Measurements from ENCODE around the gene HMOX1. TPM values are rescaled to one million over a fixed set of nuclear protein-coding genes. Genes with fewer than 3 reads are reported as not detected.

HMOX1 gene
- total and polyA plus RNA-seq, 2 of the 13 experiments (the other 11 are each of a cell fraction or from before 2014, with no cell fraction given): 53.6 to 67.4 TPM

DNA sequence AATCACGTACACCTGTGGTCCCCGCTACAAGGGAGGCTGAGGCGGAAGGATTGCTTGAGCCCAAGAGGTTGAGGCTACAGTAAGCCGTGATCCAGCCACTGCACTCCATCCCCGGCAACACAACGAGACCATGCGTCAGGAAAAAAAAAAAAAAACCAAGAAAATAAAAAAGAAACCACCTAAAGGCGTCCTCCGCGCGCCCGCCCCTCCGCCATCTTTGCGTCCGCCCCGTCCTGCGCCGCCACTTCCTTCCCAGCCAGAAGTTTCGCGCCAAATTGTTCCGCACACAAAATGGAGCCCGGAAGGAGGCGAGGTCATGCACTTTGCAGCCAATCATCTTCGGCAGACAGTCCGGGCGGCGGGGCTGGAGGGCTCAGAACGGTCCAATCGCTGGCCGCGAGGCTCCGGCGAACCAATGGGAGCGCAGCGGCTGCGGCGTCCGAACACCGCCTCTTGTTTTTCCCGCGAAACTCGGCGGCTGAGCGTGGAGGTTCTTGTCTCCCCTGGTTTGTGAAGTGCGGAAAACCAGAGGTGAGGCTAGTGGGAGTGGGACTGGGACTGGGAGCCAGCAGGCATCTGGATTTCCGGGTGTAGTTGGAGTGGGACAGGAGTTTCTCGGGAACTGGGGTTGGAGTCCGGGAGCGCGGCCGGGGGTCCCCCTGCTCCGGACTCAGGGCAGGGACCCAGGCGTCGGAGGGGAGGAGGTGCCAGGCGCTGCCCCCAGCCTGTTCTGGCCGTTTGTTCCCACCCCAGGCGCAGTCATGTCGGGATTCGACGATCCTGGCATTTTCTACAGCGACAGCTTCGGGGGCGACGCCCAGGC, 19.0 kb downstream of the HMOX1 start, which contains the start of gene MCM5 (continued):
- TF ChIP-seq, protein P1, sequence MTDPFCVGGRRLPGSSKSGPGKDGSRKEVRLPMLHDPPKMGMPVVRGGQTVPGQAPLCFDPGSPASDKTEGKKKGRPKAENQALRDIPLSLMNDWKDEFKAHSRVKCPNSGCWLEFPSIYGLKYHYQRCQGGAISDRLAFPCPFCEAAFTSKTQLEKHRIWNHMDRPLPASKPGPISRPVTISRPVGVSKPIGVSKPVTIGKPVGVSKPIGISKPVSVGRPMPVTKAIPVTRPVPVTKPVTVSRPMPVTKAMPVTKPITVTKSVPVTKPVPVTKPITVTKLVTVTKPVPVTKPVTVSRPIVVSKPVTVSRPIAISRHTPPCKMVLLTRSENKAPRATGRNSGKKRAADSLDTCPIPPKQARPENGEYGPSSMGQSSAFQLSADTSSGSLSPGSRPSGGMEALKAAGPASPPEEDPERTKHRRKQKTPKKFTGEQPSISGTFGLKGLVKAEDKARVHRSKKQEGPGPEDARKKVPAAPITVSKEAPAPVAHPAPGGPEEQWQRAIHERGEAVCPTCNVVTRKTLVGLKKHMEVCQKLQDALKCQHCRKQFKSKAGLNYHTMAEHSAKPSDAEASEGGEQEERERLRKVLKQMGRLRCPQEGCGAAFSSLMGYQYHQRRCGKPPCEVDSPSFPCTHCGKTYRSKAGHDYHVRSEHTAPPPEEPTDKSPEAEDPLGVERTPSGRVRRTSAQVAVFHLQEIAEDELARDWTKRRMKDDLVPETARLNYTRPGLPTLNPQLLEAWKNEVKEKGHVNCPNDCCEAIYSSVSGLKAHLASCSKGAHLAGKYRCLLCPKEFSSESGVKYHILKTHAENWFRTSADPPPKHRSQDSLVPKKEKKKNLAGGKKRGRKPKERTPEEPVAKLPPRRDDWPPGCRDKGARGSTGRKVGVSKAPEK (CRISPR knock-in tag; IDR thresholded peaks at IDR 0.05; ENCODE audit: borderline replicate concordance): no peak
- TF ChIP-seq ZNF879 (CRISPR knock-in tag; IDR thresholded peaks at IDR 0.05) (no peak), NBN (conservative IDR thresholded peaks at IDR 0.05) (no peak), EEA1 (CRISPR knock-in tag; IDR thresholded peaks at IDR 0.05; ENCODE audit: borderline replicate concordance) (no peak; the same call in 1 of the 2 replicates), ZBTB20 (CRISPR knock-in tag; IDR thresholded peaks at IDR 0.05; ENCODE audit: borderline replicate concordance, low read depth) (no peak), ZNF121 (CRISPR knock-in tag; IDR thresholded peaks at IDR 0.05) (no peak), HIVEP1 (CRISPR knock-in tag; IDR thresholded peaks at IDR 0.05) (peak; percentile 72), RFX5 (IDR thresholded peaks at IDR 0.05; ENCODE audit: low read depth, low read length) (no peak), ZNF207 (IDR thresholded peaks at IDR 0.05; ENCODE audit: borderline replicate concordance) (no peak), ZNF816 (CRISPR knock-in tag; IDR thresholded peaks at IDR 0.05; ENCODE audit: borderline replicate concordance) (peak; percentile 34; the same call in 1 of the 2 replicates), LCORL (IDR thresholded peaks at IDR 0.05) (no peak), LCORL (CRISPR knock-in tag; IDR thresholded peaks at IDR 0.05) (peak; percentile 15; the same call in 1 of the 2 replicates), ZNF713 (CRISPR knock-in tag; IDR thresholded peaks at IDR 0.05) (no peak), ZNF543 (CRISPR knock-in tag; IDR thresholded peaks at IDR 0.05) (no peak), ZNF256 (CRISPR knock-in tag; conservative IDR thresholded peaks at IDR 0.05) (no peak), ZFP62 (CRISPR knock-in tag; IDR thresholded peaks at IDR 0.05) (no peak), SMYD3 (CRISPR knock-in tag; IDR thresholded peaks at IDR 0.05) (peak; percentile 60; the same call in 1 of the 2 replicates), ZNF383 (CRISPR knock-in tag; IDR thresholded peaks at IDR 0.05; ENCODE audit: borderline replicate concordance) (no peak)
- TF ChIP-seq, protein P2, sequence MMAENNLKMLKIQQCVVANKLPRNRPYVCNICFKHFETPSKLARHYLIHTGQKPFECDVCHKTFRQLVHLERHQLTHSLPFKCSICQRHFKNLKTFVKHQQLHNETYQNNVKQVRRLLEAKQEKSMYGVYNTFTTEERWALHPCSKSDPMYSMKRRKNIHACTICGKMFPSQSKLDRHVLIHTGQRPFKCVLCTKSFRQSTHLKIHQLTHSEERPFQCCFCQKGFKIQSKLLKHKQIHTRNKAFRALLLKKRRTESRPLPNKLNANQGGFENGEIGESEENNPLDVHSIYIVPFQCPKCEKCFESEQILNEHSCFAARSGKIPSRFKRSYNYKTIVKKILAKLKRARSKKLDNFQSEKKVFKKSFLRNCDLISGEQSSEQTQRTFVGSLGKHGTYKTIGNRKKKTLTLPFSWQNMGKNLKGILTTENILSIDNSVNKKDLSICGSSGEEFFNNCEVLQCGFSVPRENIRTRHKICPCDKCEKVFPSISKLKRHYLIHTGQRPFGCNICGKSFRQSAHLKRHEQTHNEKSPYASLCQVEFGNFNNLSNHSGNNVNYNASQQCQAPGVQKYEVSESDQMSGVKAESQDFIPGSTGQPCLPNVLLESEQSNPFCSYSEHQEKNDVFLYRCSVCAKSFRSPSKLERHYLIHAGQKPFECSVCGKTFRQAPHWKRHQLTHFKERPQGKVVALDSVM (CRISPR knock-in tag; IDR thresholded peaks at IDR 0.05): 0 out of 2 replicates have a peak, but pooled peaks have one; percentile 1
- TF ChIP-seq, protein P3, sequence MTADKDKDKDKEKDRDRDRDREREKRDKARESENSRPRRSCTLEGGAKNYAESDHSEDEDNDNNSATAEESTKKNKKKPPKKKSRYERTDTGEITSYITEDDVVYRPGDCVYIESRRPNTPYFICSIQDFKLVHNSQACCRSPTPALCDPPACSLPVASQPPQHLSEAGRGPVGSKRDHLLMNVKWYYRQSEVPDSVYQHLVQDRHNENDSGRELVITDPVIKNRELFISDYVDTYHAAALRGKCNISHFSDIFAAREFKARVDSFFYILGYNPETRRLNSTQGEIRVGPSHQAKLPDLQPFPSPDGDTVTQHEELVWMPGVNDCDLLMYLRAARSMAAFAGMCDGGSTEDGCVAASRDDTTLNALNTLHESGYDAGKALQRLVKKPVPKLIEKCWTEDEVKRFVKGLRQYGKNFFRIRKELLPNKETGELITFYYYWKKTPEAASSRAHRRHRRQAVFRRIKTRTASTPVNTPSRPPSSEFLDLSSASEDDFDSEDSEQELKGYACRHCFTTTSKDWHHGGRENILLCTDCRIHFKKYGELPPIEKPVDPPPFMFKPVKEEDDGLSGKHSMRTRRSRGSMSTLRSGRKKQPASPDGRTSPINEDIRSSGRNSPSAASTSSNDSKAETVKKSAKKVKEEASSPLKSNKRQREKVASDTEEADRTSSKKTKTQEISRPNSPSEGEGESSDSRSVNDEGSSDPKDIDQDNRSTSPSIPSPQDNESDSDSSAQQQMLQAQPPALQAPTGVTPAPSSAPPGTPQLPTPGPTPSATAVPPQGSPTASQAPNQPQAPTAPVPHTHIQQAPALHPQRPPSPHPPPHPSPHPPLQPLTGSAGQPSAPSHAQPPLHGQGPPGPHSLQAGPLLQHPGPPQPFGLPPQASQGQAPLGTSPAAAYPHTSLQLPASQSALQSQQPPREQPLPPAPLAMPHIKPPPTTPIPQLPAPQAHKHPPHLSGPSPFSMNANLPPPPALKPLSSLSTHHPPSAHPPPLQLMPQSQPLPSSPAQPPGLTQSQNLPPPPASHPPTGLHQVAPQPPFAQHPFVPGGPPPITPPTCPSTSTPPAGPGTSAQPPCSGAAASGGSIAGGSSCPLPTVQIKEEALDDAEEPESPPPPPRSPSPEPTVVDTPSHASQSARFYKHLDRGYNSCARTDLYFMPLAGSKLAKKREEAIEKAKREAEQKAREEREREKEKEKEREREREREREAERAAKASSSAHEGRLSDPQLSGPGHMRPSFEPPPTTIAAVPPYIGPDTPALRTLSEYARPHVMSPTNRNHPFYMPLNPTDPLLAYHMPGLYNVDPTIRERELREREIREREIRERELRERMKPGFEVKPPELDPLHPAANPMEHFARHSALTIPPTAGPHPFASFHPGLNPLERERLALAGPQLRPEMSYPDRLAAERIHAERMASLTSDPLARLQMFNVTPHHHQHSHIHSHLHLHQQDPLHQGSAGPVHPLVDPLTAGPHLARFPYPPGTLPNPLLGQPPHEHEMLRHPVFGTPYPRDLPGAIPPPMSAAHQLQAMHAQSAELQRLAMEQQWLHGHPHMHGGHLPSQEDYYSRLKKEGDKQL (CRISPR knock-in tag; IDR thresholded peaks at IDR 0.05; ENCODE audit: low read depth): no peak
